ENCODE measurements around the gene SLC5A4.
"Not testable (repeated sequence)": the region's sequence is repeated elsewhere in the genome, so short reads cannot be mapped to it uniquely, and the experiment has no call there.

The SLC5A4 gene

GRCh38 chr22:32202161-32202538 lies 53.0 kb downstream of the SLC5A4 start:
- DNase-seq (ENCODE audit: low read depth in 2 of 2): no peak
- no peak overlapping the region for H3K4me3 ChIP-seq (replicated peaks in 1 of 2; ENCODE audit: low read depth in 2 of 2, low read length in 2 of 2)
- no peak for TF ChIP-seq CTCF (IDR thresholded peaks at IDR 0.05; ENCODE audit: low read depth, low read length)

- DNase-seq (ENCODE audit: low read depth in 2 of 2): no peak
- H3K4me3 ChIP-seq (replicated peaks in 1 of 2; ENCODE audit: low read depth in 2 of 2, low read length in 2 of 2): no peak overlapping the region
- no peak for TF ChIP-seq CTCF (IDR thresholded peaks at IDR 0.05; ENCODE audit: low read depth, low read length)
Observed at GRCh38 chr22:32200752-32201151, 54.4 kb downstream of the SLC5A4 start.

- no peak for DNase-seq (ENCODE audit: low read depth in 2 of 2)
- no peak overlapping the region for H3K4me3 ChIP-seq (replicated peaks in 1 of 2; ENCODE audit: low read depth in 2 of 2, low read length in 2 of 2)
- no peak for TF ChIP-seq CTCF (IDR thresholded peaks at IDR 0.05; ENCODE audit: low read depth, low read length)
Observed at GRCh38 chr22:32199961-32200360, 55.2 kb downstream of the SLC5A4 start.

GRCh38 chr22:32199341-32199740 lies 55.8 kb downstream of the SLC5A4 start:
- no peak overlapping the region for H3K4me3 ChIP-seq (replicated peaks in 1 of 2; ENCODE audit: low read depth in 2 of 2, low read length in 2 of 2)
- no peak for TF ChIP-seq CTCF (IDR thresholded peaks at IDR 0.05; ENCODE audit: low read depth, low read length)
- no peak for DNase-seq (ENCODE audit: low read depth in 2 of 2)

GRCh38 chr22:32197553-32198226 lies 57.5 kb downstream of the SLC5A4 start:
- DNase-seq (ENCODE audit: low read depth in 2 of 2); H3K4me3 ChIP-seq (replicated peaks in 1 of 2; ENCODE audit: low read depth in 2 of 2, low read length in 2 of 2): not testable (repeated sequence)

GRCh38 chr22:32195900-32196299 lies 59.2 kb downstream of the SLC5A4 start:
- DNase-seq (ENCODE audit: low read depth in 2 of 2); H3K4me3 ChIP-seq (replicated peaks in 1 of 2; ENCODE audit: low read depth in 2 of 2, low read length in 2 of 2): not testable (repeated sequence)

GRCh38 chr22:32193346-32193745 lies 61.8 kb downstream of the SLC5A4 start:
- H3K4me3 ChIP-seq (replicated peaks in 1 of 2; ENCODE audit: low read depth in 2 of 2, low read length in 2 of 2): not testable (repeated sequence)

GRCh38 chr22:32191021-32191420 lies 64.1 kb downstream of the SLC5A4 start:
- H3K4me3 ChIP-seq (replicated peaks in 1 of 2; ENCODE audit: low read depth in 2 of 2, low read length in 2 of 2); DNase-seq (ENCODE audit: low read depth in 2 of 2): not testable (repeated sequence)

More at GRCh38 chr22:32193346-32193745, 61.8 kb downstream of the SLC5A4 start:
- DNase-seq (ENCODE audit: low read depth in 2 of 2): not testable (repeated sequence)

GRCh38 chr22:32185821-32186220 lies 69.3 kb downstream of the SLC5A4 start:
- DNase-seq (ENCODE audit: low read depth in 2 of 2): no peak
- H3K4me3 ChIP-seq (replicated peaks in 1 of 2; ENCODE audit: low read depth in 2 of 2, low read length in 2 of 2): no peak overlapping the region
- no peak for TF ChIP-seq CTCF (IDR thresholded peaks at IDR 0.05; ENCODE audit: low read depth, low read length)

All from cardiac fibroblast (primary cell).